GM19372 (cell line): ENCODE measurements around the gene MRPS12.

Experiments used
- ATAC-seq: cut with Tn5 transposase; IDR thresholded peaks from one replicate; pipeline ENCODE4 v1.9.1; 2021; ENCODE audit warnings: mild to moderate bottlenecking, low read depth, moderate library complexity; ENCODE audit not compliant: unreplicated experiment

Gene MRPS12

GRCh38 chr19:38970664-38971532 is 40.2 kb downstream of the MRPS12 start:
- ATAC-seq = no peak

GRCh38 chr19:38971672-38972071 is 40.9 kb downstream of the MRPS12 start:
- no peak for ATAC-seq

- ATAC-seq = no peak
Observed at GRCh38 chr19:38974624-38975213, 44.0 kb downstream of the MRPS12 start.

GRCh38 chr19:38975214-38975860 is 44.6 kb downstream of the MRPS12 start, which contains the start of gene FBXO17:
Gene FBXO17 (minus strand): TSS chr19:38975742. CDS start chr19:38950319, 25,423 bp downstream.
- no peak for ATAC-seq

- no peak for ATAC-seq
Observed at GRCh38 chr19:38975861-38976271, 45.1 kb downstream of the MRPS12 start.

GRCh38 chr19:38977445-38978325 is 46.9 kb downstream of the MRPS12 start:
- ATAC-seq = peak; percentile 53

- no peak for ATAC-seq
Observed at GRCh38 chr19:38978326-38978689, 47.6 kb downstream of the MRPS12 start.

- ATAC-seq = no peak
Observed at GRCh38 chr19:38979812-38980211, 49.1 kb downstream of the MRPS12 start.

GRCh38 chr19:38980583-38981374 is 50.0 kb downstream of the MRPS12 start:
- ATAC-seq = no peak
